NCI-H460 (cell line): ENCODE measurements around the gene ARL3. TPM values are rescaled to one million over a fixed set of nuclear protein-coding genes. Genes with fewer than 3 reads are reported as not detected.

ENCODE experiments used
- DNase-seq: peaks from one replicate; pipeline ENCODE4 v3.0.0-alpha.2; 2016; ENCODE audit warnings: low read depth; ENCODE audit errors: extremely low read depth
- total RNA-seq: library from RNA; depleted of rRNA; stranded (reverse); fragments of >200 nt; shearing (Covaris generic); gene quantifications from 2 replicates; pipeline ENCODE4 v1.2.3, GENCODE V29; 2014; rRNA removed

The ARL3 gene
- total RNA-seq, 1 experiment from 2014 or later: 7.4 TPM

GRCh38 chr10:102624751-102625645 is 89.2 kb downstream of the ARL3 start:
- no peak for DNase-seq

- DNase-seq: no peak
Observed at GRCh38 chr10:102624094-102624493, 90.1 kb downstream of the ARL3 start.

Other genes starting within 250 kb of the ARL3 start
- 78.5 and 93.2 TPM in 2 replicates for gene ACTR1A, start 211.7 kb downstream of the ARL3 start, total RNA-seq
- 1.9 and 2.2 TPM in 2 replicates for gene SUFU, start 210.4 kb downstream of the ARL3 start, total RNA-seq
- 36.9 and 42.6 TPM in 2 replicates for gene TRIM8, start 69.9 kb downstream of the ARL3 start, total RNA-seq
- 2.0 and 2.4 TPM in 2 replicates for gene SFXN2, start 239 bp upstream of the ARL3 start, total RNA-seq
- 10.8 and 12.8 TPM in 2 replicates for gene WBP1L, start 29.6 kb upstream of the ARL3 start, total RNA-seq
- gene CYP17A1, start 123.0 kb upstream of the ARL3 start, total RNA-seq: not detected in 2 replicates
- 31.5 and 41.2 TPM in 2 replicates for gene BORCS7, start 139.9 kb upstream of the ARL3 start, total RNA-seq
- 2.3 and 2.5 TPM in 2 replicates for gene AS3MT, start 155.1 kb upstream of the ARL3 start, total RNA-seq
- 4.2 and 4.9 TPM in 2 replicates for gene CNNM2, start 203.9 kb upstream of the ARL3 start, total RNA-seq